Right lung (tissue), 10 donors: ENCODE measurements around the gene GEMIN4. TPM values are rescaled to one million over a fixed set of nuclear protein-coding genes. Genes with fewer than 3 reads are reported as not detected.
A peak's percentile ranks its signal among the peaks of the same experiment; 100 is the strongest.
"Not testable (repeated sequence)": the region's sequence is repeated elsewhere in the genome, so short reads cannot be mapped to it uniquely, and the experiment has no call there.

Source experiments
- DNase-seq, 2 donors: peaks; one replicate each; pipeline ENCODE4 v3.0.0-alpha.2; 2013
- long read RNA-seq, 8 donors: transcript quantifications; one replicate each; lab custom pipeline, GENCODE V29; 2026
- polyA plus RNA-seq, 5 donors: library from polyadenylated mRNA; unstranded; fragments of 120-200 nt; gene quantifications; one replicate each; pipeline versions ENCODE4 v1.2.1 to v1.2.3, GENCODE V29; 2013; ENCODE audit warnings: inconsistent platforms in 1 of 5, low replicate concordance in 1 of 5; ENCODE audit not compliant: insufficient read length in 5 of 5, insufficient read depth in 1 of 5

The GEMIN4 gene
- polyA plus RNA-seq, result 10 to 100 TPM; 26.1 to 34.0 (median 29.6) TPM
- long read RNA-seq, donor 1, full-length matches to known transcripts, result 20 of 25 reads
- long read RNA-seq, donor 1, partial matches to known transcripts, result 0 of 25 reads
- long read RNA-seq, donor 1, other reads (novel, unspliced or antisense), result 5 of 25 reads
- long read RNA-seq, donor 2, full-length matches to known transcripts, result 16 of 16 reads
- long read RNA-seq, donor 2, partial matches to known transcripts, result 0 of 16 reads
- long read RNA-seq, donor 2, other reads (novel, unspliced or antisense), result 0 of 16 reads
- long read RNA-seq, donor 3, full-length matches to known transcripts, result 27 of 27 reads
- long read RNA-seq, donor 3, partial matches to known transcripts, result 0 of 27 reads
- long read RNA-seq, donor 3, other reads (novel, unspliced or antisense), result 0 of 27 reads
- long read RNA-seq, donor 4, full-length matches to known transcripts, result 18 of 18 reads
- long read RNA-seq, donor 4, partial matches to known transcripts, result 0 of 18 reads
- long read RNA-seq, donor 4, other reads (novel, unspliced or antisense), result 0 of 18 reads
- long read RNA-seq, donor 5, full-length matches to known transcripts, result 32 of 32 reads
- long read RNA-seq, donor 5, partial matches to known transcripts, result 0 of 32 reads
- long read RNA-seq, donor 5, other reads (novel, unspliced or antisense), result 0 of 32 reads
- long read RNA-seq, donor 6, full-length matches to known transcripts, result 35 of 41 reads
- long read RNA-seq, donor 6, partial matches to known transcripts, result 0 of 41 reads
- long read RNA-seq, donor 6, other reads (novel, unspliced or antisense), result 6 of 41 reads
- long read RNA-seq, donor 7, full-length matches to known transcripts, result 19 of 19 reads
- long read RNA-seq, donor 7, partial matches to known transcripts, result 0 of 19 reads
- long read RNA-seq, donor 7, other reads (novel, unspliced or antisense), result 0 of 19 reads
- long read RNA-seq, donor 8, full-length matches to known transcripts, result 6 of 6 reads
- long read RNA-seq, donor 8, partial matches to known transcripts, result 0 of 6 reads
- long read RNA-seq, donor 8, other reads (novel, unspliced or antisense), result 0 of 6 reads

- peak; percentile 92 to 94 for DNase-seq
Measured at GRCh38 chr17:752002-752619, at the start of gene GEMIN4. TSS of gene GEMIN4 (minus strand) at chr17:752264. CDS start at chr17:752142, 122 bp downstream.

- no peak for DNase-seq
Measured at GRCh38 chr17:801660-802059, 49.6 kb upstream of the GEMIN4 start.

GRCh38 chr17:800446-801242 lies 48.6 kb upstream of the GEMIN4 start:
- DNase-seq, result no peak

GRCh38 chr17:799261-799660 lies 47.2 kb upstream of the GEMIN4 start:
- no peak for DNase-seq

GRCh38 chr17:798246-798645 lies 46.2 kb upstream of the GEMIN4 start:
- DNase-seq, result no peak

GRCh38 chr17:797236-797840 lies 45.3 kb upstream of the GEMIN4 start:
- DNase-seq, result no peak

- DNase-seq, result no peak
Measured at GRCh38 chr17:796609-797008, 44.5 kb upstream of the GEMIN4 start.

- DNase-seq, result no peak
Measured at GRCh38 chr17:795721-796120, 43.7 kb upstream of the GEMIN4 start.

GRCh38 chr17:795276-795675 lies 43.2 kb upstream of the GEMIN4 start:
- no peak for DNase-seq

- peak; percentile 81 to 86 for DNase-seq
Measured at GRCh38 chr17:794876-795275, 42.8 kb upstream of the GEMIN4 start.

- no peak for DNase-seq
Measured at GRCh38 chr17:792277-792676, 40.2 kb upstream of the GEMIN4 start.

GRCh38 chr17:791829-792228 lies 39.8 kb upstream of the GEMIN4 start:
- no peak for DNase-seq

- DNase-seq, result not testable (repeated sequence)
Measured at GRCh38 chr17:790874-791247, 38.8 kb upstream of the GEMIN4 start.

GRCh38 chr17:789931-790873 lies 38.1 kb upstream of the GEMIN4 start:
- DNase-seq, result not testable (repeated sequence)

GRCh38 chr17:789160-789840 lies 37.2 kb upstream of the GEMIN4 start:
- no peak for DNase-seq

GRCh38 chr17:788551-788950 lies 36.5 kb upstream of the GEMIN4 start:
- DNase-seq, result no peak

GRCh38 chr17:787641-788221 lies 35.7 kb upstream of the GEMIN4 start:
- DNase-seq, result no peak

GRCh38 chr17:785901-786300 lies 33.8 kb upstream of the GEMIN4 start:
- not testable (repeated sequence) for DNase-seq
